HG03342 (cell line): Measurements from ENCODE around the gene SLC2A4.

Experiments
- ATAC-seq: cut with Tn5 transposase; IDR thresholded peaks from one replicate; pipeline ENCODE4 v1.9.1; 2021; ENCODE audit warnings: mild to moderate bottlenecking, moderate library complexity; ENCODE audit not compliant: unreplicated experiment

SLC2A4 gene

DNA sequence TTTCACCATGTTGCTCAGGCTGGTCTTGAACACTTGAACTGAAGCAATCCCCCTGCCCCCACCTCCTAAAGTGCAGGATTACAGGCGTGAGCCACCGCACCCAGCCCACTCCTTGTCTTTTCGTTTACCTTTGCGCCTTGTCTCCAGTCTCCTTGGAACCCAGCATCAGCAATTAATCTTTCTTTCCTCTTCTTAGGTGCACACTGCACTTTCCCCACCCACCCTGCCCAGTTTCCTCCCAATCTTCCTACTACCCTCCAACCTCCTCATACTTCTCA is 17.8 kb upstream of the SLC2A4 start:
- no peak for ATAC-seq

- ATAC-seq: no peak
Measured at GRCh38 chr17:7266784-7267183, 14.7 kb upstream of the SLC2A4 start.

GRCh38 chr17:7279448-7279847 is 2.1 kb upstream of the SLC2A4 start:
- no peak for ATAC-seq

DNA sequence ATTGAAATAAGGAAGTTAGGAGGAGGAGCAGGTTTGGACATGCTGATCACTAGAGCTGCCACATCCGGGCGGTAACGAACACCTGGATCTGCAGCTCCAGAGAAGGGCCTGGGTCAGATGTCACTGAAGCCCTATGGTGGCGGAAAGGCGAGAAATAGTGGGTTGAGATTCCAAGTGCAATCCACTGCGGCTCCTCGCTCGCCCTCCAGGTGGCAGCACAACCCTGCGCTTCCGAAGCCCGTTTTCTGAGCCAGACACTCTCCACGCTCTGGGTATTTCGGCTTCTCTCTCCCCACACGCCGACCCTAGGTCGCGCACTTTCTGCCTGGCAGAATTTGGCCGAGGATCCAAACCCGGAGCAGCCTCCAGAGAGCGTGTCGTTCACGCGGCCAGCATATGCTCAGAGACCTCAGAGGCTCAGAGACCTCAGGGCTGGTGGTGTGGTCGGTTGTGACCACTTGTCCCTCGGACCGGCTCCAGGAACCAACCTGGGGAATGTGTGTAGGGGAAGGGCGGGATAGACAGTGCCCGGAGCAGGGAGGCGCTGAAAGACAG is 922 bp upstream of the SLC2A4 start:
- peak; percentile 61 for ATAC-seq

- ATAC-seq: no peak
Measured at GRCh38 chr17:7281953-7282751, 634 bp downstream of the SLC2A4 start.

GRCh38 chr17:7282752-7283321 is 1.3 kb downstream of the SLC2A4 start:
- ATAC-seq: no peak

GRCh38 chr17:7283471-7284216 is 2.1 kb downstream of the SLC2A4 start:
- ATAC-seq: no peak

GRCh38 chr17:7284911-7285310 is 3.4 kb downstream of the SLC2A4 start:
- no peak for ATAC-seq

- ATAC-seq: no peak
Measured at GRCh38 chr17:7285679-7286078, 4.2 kb downstream of the SLC2A4 start.

DNA sequence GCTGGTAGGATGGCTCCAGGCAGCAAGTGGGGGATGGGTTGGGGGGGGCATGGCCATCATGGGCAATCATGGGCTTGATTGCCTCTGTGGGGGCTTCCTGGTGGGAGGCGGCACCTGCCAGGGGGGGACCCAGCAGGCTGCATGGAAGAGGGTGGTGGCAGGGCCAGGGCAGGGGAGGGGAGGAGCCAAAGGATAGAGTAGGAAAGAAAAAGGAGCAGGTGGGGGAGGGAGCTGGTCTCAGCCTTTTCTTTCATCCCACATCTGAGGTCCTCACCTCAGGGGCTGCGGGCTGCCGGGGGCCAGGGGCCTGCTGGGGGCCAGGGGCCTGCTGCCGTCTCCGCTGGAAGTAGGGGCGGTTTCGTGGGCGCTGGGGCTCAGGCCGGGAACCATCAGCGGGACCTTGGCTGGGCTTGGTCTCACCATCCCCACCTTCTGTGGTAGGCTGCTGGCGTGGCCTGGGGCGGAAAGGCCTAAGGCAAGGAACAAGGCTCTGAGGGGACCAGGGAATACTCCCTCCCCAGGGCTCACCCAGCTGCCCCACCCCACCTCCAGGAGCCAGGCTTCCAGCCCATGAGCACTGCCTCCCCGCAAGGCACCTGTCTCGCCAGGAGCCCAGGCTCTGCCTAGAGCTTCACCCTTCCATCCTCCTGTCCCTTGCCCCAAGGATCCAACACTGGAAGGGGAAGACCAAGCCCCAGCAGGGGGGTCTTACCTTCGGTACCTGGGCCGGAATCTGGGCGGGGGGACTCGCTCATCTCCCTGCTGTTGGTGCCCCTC is 7.9 kb downstream of the SLC2A4 start:
- no peak for ATAC-seq

GRCh38 chr17:7290166-7290565 is 8.6 kb downstream of the SLC2A4 start:
- no peak for ATAC-seq

- no peak for ATAC-seq
Measured at GRCh38 chr17:7290685-7291084, 9.2 kb downstream of the SLC2A4 start.

DNA sequence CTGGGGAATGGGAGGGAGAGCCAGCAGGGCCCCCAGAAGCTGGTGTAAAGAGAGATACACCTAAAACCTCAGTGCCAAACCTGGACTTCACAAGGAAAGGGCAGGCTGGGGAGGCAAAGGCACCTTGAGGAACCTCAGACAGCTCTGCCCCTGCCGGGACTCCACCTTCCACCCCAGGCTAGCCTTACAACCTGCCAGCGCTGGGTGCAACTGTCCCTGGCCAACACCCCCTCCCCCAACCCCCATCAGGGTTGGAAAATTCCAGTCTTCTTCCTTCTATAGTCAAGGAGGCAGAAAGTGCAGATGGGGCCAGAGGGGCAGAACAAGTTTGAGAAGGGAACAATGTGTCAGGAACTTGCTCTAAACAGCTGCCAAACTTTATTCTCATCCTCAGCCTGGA is 10.7 kb downstream of the SLC2A4 start:
- no peak for ATAC-seq

DNA sequence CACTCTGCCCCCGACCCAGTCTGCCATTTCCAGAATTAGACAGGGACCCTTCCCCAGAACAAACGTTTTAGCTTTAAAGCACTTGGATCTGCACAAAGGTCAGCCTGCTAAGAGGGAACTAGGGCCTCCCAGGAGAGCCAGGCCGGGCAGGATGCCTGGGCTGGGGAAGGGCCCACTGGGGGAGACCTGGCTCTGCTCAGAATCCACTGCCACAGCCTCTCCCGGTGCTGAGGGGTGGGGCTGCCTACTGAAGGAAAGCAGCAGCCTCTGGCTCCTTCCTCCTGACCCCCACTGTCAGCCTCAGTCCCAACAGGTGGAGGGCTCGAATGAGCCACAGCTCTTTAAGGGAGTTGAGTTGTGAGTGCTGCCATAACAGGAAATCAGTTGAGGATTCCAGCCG is 11.2 kb downstream of the SLC2A4 start:
- ATAC-seq: no peak

GRCh38 chr17:7293159-7293558 is 11.6 kb downstream of the SLC2A4 start:
- ATAC-seq: no peak

GRCh38 chr17:7293816-7294613 is 12.5 kb downstream of the SLC2A4 start:
- no peak for ATAC-seq

- no peak for ATAC-seq
Measured at GRCh38 chr17:7294614-7295153, 13.2 kb downstream of the SLC2A4 start, which contains the start of gene YBX2. Gene YBX2, minus strand, starts transcription at chr17:7294639. Its CDS starts 139 bp downstream, at chr17:7294500.

GRCh38 chr17:7295230-7296180 is 14.0 kb downstream of the SLC2A4 start:
- ATAC-seq: no peak
